ENCODE data around the gene MFSD2A.

GRCh38 chr1:39981385-39981784 lies 26.4 kb downstream of the MFSD2A start:
- no peak for TF ChIP-seq CTCF (IDR thresholded peaks at IDR 0.05; ENCODE audit: low read length)
- TF ChIP-seq EZH2 (IDR thresholded peaks at IDR 0.05; ENCODE audit: borderline replicate concordance, low read length), result no peak

Data from OCI-LY1 (cell line).